Panc1 (cell line): ENCODE results near the gene LRRC8C. TPM values are rescaled to one million over a fixed set of nuclear protein-coding genes. Genes with fewer than 3 reads are reported as not detected.

Experiments
- ATAC-seq: fragments of 200-7000 bp; cut with Tn5 transposase; 2 replicates; pipeline ENCODE4 v1.9.1; 2020; ENCODE audit warnings: mild to moderate bottlenecking, moderate library complexity
- BruUV-seq: library from RNA; stranded (reverse); fragments of 400-500 nt; replicated peaks from 2 replicates; lab custom pipeline; 2021; lab: Mats Ljungman, UMichigan
- CTCF ChIA-PET: fragments of 300-600 bp; sonication (Branson Sonifier 250); formaldehyde crosslinking; loops from one replicate; lab custom pipeline; 2022; ENCODE audit warnings: antibody characterized with exemption; lab: Charles Lee
- POLR2A ChIA-PET: fragments of 300-600 bp; sonication (Branson Sonifier 250); formaldehyde crosslinking; loops from one replicate; lab custom pipeline; 2022; ENCODE audit warnings: antibody characterized with exemption; lab: Charles Lee
- DNase-seq: peaks from one replicate; pipeline ENCODE4 v3.0.0-alpha.2; 2010; ENCODE audit warnings: low read depth, low spot score
- H3K27ac ChIP-seq: 2 replicates; pipeline ENCODE4 v1.5.1; 2011; ENCODE audit warnings: mild to moderate bottlenecking, low read length, inconsistent platforms
- H3K27me3 ChIP-seq: fragments of 200-500 bp; sonication (Bioruptor generic); 2 replicates; pipeline ENCODE4 v1.6.0; 2014; ENCODE audit warnings: low read length, inconsistent platforms; ENCODE audit not compliant: control insufficient read depth, insufficient read depth
- H3K36me3 ChIP-seq: fragments of 200-500 bp; sonication (Bioruptor generic); 2 replicates; pipeline ENCODE4 v1.5.1; 2014; ENCODE audit warnings: inconsistent platforms, mild to moderate bottlenecking, low read length, moderate library complexity; ENCODE audit not compliant: control insufficient read depth, insufficient read depth
- H3K4me1 ChIP-seq: 2 replicates; pipeline ENCODE4 v1.5.1; 2011; ENCODE audit warnings: inconsistent platforms, mild to moderate bottlenecking, low read length, moderate library complexity; ENCODE audit not compliant: control insufficient read depth, insufficient read depth
- H3K4me3 ChIP-seq, 2 experiments: 2 replicates each; pipeline ENCODE4 v1.5.1; 2011 to 2012; ENCODE audit warnings: low read depth in 2 of 2, low read length in 2 of 2, mild to moderate bottlenecking in 2 of 2, inconsistent platforms in 1 of 2, moderate library complexity in 1 of 2
- H3K9me3 ChIP-seq: fragments of 200-500 bp; sonication (Bioruptor generic); 2 replicates; pipeline ENCODE4 v1.5.1; 2014; ENCODE audit warnings: low read depth, mild to moderate bottlenecking, inconsistent platforms, low read length, moderate library complexity; ENCODE audit not compliant: control insufficient read depth, insufficient read depth
- CTCF ChIP-seq: fragments of 450-650 bp; IDR thresholded peaks from 2 replicates; pipeline ENCODE4 v1.5.1; 2017; ENCODE audit warnings: mild to moderate bottlenecking
- POLR2AphosphoS5 ChIP-seq: IDR thresholded peaks from 2 replicates; pipeline ENCODE4 v1.6.1; 2012; ENCODE audit warnings: mild to moderate bottlenecking, low read depth, low read length, moderate library complexity
- REST ChIP-seq, 2 experiments: IDR thresholded peaks; 2 replicates each; pipeline ENCODE4 v1.6.1; 2011 to 2012; ENCODE audit warnings: low read depth in 2 of 2, control low read depth in 1 of 2, low read length in 1 of 2, mild to moderate bottlenecking in 1 of 2, moderate library complexity in 1 of 2; ENCODE audit not compliant: insufficient read depth in 1 of 2
- SIN3A ChIP-seq: IDR thresholded peaks from 2 replicates; pipeline ENCODE4 v1.6.1; 2012; ENCODE audit warnings: low read depth, mild to moderate bottlenecking, low read length, moderate library complexity, borderline replicate concordance; ENCODE audit not compliant: insufficient read depth
- TCF7L2 ChIP-seq: IDR thresholded peaks from 2 replicates; pipeline ENCODE4 v1.6.1; 2011; ENCODE audit warnings: mild to moderate bottlenecking, low read depth, low read length, inconsistent platforms
- in situ Hi-C: cut with HindIII; loops from 2 replicates; pipeline ENCODE4 v1.10.0; 2016; ENCODE audit warnings: low sequenced_read_pairs, low pct_unique_long_range_greater_than_20kb
- intact Hi-C: fragments of 100-400 bp; cut with micrococcal nuclease; formaldehyde crosslinking; loops from one replicate; pipeline ENCODE4 v1.10.0; 2022; ENCODE audit not compliant: unreplicated experiment
- total RNA-seq: library from RNA; stranded (reverse); gene quantifications from one replicate; pipeline ENCODE4 v1.2.1, GENCODE V29; 2021; ENCODE audit not compliant: unreplicated experiment

Gene LRRC8C
- total RNA-seq, 1 experiment from 2014 or later: 17.1 TPM

GRCh38 chr1:89588480-89588879 lies 44.4 kb upstream of the LRRC8C start:
- H3K27ac ChIP-seq: no peak overlapping the region
- no TSS peak for BruUV-seq
- POLR2A ChIA-PET: no interaction called here
- no peaks in the 10 kb centered on the region for H3K9me3 ChIP-seq
- no peak for TF ChIP-seq REST (IDR thresholded peaks at IDR 0.05; ENCODE audit: insufficient read depth in 1 of 2, low read depth in 2 of 2, low read length in 1 of 2)
- no peak for TF ChIP-seq TCF7L2
- TF ChIP-seq CTCF: no peak
- no peak for TF ChIP-seq SIN3A
- no peak for TF ChIP-seq POLR2AphosphoS5
- peaks cover 3% of the 10 kb centered on the region; the same call in 1 of the 2 replicates for H3K36me3 ChIP-seq
- 0 out of 2 replicates have a peak, but pooled peaks cover 3% of the 10 kb centered on the region for H3K4me1 ChIP-seq
- in situ Hi-C loops (no loop called here), intact Hi-C loops (no loop called here)
- DNase-seq (no peak), ATAC-seq (no peak)
- H3K4me3 ChIP-seq: no peak overlapping the region
- H3K27me3 ChIP-seq: no peaks in the 10 kb centered on the region
- CTCF ChIA-PET: no interaction called here

GRCh38 chr1:89589515-89589914 lies 43.4 kb upstream of the LRRC8C start:
- ChIA-PET CTCF (no interaction called here), POLR2A (no interaction called here)
- no TSS peak for BruUV-seq
- H3K4me3 ChIP-seq: no peak overlapping the region
- H3K27me3 ChIP-seq: no peaks in the 10 kb centered on the region
- H3K27ac ChIP-seq: no peak overlapping the region
- no peaks in the 10 kb centered on the region for H3K36me3 ChIP-seq
- intact Hi-C loops (no loop called here), in situ Hi-C loops (no loop called here)
- no peaks in the 10 kb centered on the region for H3K9me3 ChIP-seq
- ATAC-seq (no peak), DNase-seq (no peak)
- H3K4me1 ChIP-seq: peaks cover 3% of the 10 kb centered on the region; the same call in 1 of the 2 replicates
- TF ChIP-seq POLR2AphosphoS5 (no peak), TCF7L2 (no peak), REST (IDR thresholded peaks at IDR 0.05; ENCODE audit: insufficient read depth in 1 of 2, low read depth in 2 of 2, low read length in 1 of 2) (no peak), CTCF (no peak), SIN3A (no peak)
